NCI-H2081 (cell line): Measurements from ENCODE around the gene IGSF9.
"Not testable (repeated sequence)": the region's sequence is repeated elsewhere in the genome, so short reads cannot be mapped to it uniquely, and the experiment has no call there.

Experiments
- DNase-seq, 2 experiments: peaks; one replicate each; lab custom pipeline; 2025; lab: John Stamatoyannopoulos, UW

IGSF9 gene

GRCh38 chr1:159899634-159900033 is 45.8 kb downstream of the IGSF9 start:
- DNase-seq: not testable (repeated sequence)

GRCh38 chr1:159898527-159898926 is 46.9 kb downstream of the IGSF9 start:
- DNase-seq: no peak

- DNase-seq: no peak
These were observed 47.5 kb downstream of the IGSF9 start for GRCh38 chr1:159897962-159898361.

GRCh38 chr1:159896546-159896930 is 48.9 kb downstream of the IGSF9 start:
- no peak for DNase-seq

GRCh38 chr1:159895836-159896545 is 49.4 kb downstream of the IGSF9 start:
- DNase-seq: no peak

- no peak for DNase-seq
These were observed 50.1 kb downstream of the IGSF9 start for GRCh38 chr1:159895286-159895685.

GRCh38 chr1:159892944-159893343 is 52.5 kb downstream of the IGSF9 start:
- DNase-seq: peak in 1 of 2 experiments; percentile 13

GRCh38 chr1:159891275-159892157 is 53.9 kb downstream of the IGSF9 start:
- DNase-seq: peak; percentile 85 to 88

GRCh38 chr1:159890390-159890789 is 55.0 kb downstream of the IGSF9 start:
- DNase-seq: no peak

- peak in 1 of 2 experiments; percentile 15 for DNase-seq
These were observed 55.6 kb downstream of the IGSF9 start for GRCh38 chr1:159889821-159890252.

- DNase-seq: no peak
These were observed 56.2 kb downstream of the IGSF9 start for GRCh38 chr1:159889202-159889601.

- no peak for DNase-seq
These were observed 61.1 kb downstream of the IGSF9 start for GRCh38 chr1:159884296-159884695.

GRCh38 chr1:159883134-159883533 is 62.3 kb downstream of the IGSF9 start:
- DNase-seq: no peak

GRCh38 chr1:159882527-159882862 is 62.9 kb downstream of the IGSF9 start:
- DNase-seq: no peak

GRCh38 chr1:159881622-159882526 is 63.5 kb downstream of the IGSF9 start:
- DNase-seq: peak; percentile 69 to 78

- DNase-seq: no peak
These were observed 65.0 kb downstream of the IGSF9 start for GRCh38 chr1:159880430-159880829.

GRCh38 chr1:159879977-159880376 is 65.4 kb downstream of the IGSF9 start:
- no peak for DNase-seq

- no peak for DNase-seq
These were observed 66.3 kb downstream of the IGSF9 start for GRCh38 chr1:159879136-159879535.

- peak in 1 of 2 experiments; percentile 7 for DNase-seq
These were observed 67.5 kb downstream of the IGSF9 start for GRCh38 chr1:159877695-159878444.
